GM18519 (cell line): Measurements from ENCODE around the gene HERC5.
A peak's percentile ranks its signal among the peaks of the same experiment; 100 is the strongest.
"Not testable (repeated sequence)": the region's sequence is repeated elsewhere in the genome, so short reads cannot be mapped to it uniquely, and the experiment has no call there.

Experiments
- ATAC-seq: cut with Tn5 transposase; IDR thresholded peaks from one replicate; pipeline ENCODE4 v1.9.1; 2021; ENCODE audit warnings: mild to moderate bottlenecking, moderate library complexity; ENCODE audit not compliant: unreplicated experiment, low FRiP score

HERC5 gene

GRCh38 chr4:88456670-88457306 lies at the start of gene HERC5:
Gene HERC5, plus strand, starts transcription at chr4:88457119. Its CDS starts 151 bp downstream, at chr4:88457270.
- ATAC-seq = peak; percentile 93

DNA sequence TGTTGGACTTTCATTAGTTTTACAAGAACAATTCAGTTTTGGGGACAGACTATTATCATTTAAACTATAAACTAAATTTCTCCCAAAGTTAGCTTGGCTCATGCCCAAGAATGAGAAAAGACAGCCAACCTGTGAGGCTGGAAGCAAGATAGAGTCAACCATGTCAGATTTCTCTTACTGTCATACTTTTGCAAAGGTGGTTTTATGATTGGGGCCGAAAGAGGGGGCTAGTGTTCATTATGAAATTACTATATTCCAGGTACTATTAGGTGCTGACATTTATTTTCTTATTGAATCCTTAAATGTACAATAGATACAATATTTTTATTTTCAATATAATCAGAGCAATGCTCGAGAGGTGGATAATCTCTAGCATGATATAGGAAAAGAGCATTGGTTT lies 47.7 kb upstream of the HERC5 start:
- no peak for ATAC-seq

DNA sequence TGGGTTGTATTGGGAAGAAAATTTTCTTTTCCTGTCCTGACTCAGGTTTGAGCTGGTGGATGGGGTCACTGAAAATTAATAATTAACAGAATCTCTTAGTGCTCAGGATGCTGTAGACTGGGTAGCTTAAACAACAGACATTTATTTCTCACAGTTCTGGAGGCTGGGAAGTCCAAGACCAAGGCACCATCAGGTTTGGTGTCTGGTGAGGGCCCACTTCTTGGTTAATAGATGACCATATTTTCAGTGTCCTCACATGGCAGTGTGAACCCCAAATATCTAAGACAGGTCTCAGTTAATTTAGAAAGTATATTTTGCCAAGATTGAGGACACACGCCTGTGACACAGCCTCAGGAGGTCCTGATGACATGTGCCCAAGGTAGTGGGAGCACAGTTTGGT lies 47.1 kb upstream of the HERC5 start:
- no peak for ATAC-seq

DNA sequence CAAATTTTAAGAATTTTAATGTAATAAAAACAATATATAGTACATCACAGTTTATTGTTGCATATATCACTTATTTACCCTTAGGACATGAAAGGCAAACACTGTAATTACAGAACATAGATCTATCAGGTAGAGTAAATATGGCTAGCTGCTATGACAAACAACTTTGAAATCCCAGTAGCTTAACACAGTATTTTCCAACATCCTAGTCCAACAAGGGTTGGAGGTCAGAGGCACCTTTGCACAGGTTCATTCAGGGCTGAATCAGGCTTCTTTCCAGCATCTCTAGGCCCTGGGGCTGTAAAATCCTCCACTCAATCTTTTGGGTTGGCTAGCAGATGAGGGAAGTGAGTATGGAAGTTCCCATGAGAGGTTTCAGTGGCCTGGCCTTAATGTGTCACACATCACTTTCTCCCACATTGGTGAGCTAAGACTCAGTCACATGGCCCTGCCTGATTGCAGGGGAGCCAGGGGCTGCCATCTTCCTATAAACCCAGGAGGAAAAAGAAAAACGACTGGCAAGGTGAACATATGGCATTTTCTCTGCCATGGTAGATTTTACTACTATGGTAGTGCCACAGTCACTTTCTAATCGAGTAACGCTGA lies 45.3 kb upstream of the HERC5 start:
- no peak for ATAC-seq

GRCh38 chr4:88413801-88414200 lies 43.1 kb upstream of the HERC5 start:
- no peak for ATAC-seq

DNA sequence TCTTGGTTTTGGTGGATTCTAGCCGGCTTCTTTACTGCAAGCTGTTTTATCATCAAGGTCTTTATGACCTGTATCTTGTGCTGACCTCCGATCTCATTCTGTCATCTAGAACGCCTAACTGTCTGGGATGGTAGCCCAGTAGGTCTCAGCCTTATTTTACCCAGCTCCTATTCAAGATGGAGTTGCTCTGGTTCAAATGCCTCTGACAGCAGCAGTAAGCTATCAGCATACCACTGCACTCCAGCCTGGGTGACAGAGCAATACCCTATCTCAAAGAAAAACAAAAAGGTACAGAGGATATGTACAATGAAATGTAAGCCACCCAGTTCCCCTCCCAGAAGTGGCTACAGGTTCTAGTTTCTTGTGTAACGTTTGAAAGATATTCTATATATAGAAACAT lies 42.2 kb upstream of the HERC5 start:
- ATAC-seq = no peak

DNA sequence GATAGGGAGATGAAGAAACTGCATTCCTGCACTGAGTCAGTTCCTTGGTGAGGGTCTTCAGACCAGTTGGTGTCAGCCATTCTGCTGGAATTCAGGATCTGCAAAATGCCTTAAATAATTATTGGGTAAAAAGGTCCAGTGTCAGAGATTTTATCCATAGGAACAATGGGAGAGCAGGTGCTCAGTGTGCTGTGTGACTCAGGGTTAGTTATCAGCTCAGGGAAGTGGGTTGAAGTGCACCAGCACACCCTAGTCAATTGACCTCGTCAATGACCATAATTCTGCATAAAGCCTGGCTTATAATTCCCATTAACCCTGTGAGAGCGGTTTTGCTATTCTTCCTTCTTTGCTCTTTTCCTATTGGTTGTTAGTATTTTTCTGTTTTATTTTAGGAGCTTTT lies 40.9 kb upstream of the HERC5 start:
- ATAC-seq = no peak

DNA sequence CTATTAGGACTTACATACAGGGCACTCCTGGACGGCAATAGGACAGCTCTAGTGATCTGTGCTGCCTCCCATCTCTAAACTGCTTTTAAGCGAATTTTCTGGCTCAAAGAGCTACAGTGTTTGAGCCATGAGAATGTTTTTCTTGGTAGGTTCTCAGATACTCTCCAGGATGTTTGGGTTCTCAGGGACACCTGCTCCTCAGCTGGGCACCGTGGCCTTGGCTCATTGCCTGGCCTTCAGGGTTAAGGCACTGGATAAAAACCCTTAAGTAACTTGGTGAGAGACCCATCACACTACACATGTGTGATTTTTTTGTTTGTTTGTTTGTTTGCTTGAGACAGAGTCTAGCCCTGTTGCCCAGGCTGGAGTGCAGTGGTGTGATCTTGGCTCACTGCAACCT lies 38.5 kb upstream of the HERC5 start:
- no peak for ATAC-seq

DNA sequence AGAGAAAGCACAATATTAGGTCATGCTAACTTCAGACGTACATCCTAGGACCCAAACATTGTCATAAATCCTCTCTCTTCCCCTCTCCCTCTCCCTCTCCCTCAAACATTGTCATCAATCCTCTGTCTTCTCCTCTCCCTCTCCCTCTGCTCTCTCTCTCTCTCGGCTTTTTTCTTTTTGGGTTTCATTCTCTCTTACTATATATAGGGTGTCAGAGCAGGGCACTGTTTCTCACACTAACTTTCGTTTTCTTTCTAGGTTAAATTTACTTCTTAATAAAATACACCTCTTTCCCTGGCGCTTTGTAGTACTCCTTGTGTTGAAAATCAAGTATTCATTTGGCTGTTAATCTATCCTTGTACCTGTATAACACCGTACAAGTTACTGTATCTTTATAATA lies 37.0 kb upstream of the HERC5 start:
- no peak for ATAC-seq

GRCh38 chr4:88420844-88421243 lies 36.1 kb upstream of the HERC5 start:
- no peak for ATAC-seq

- no peak for ATAC-seq
Observed at GRCh38 chr4:88422403-88422802, 34.5 kb upstream of the HERC5 start.

DNA sequence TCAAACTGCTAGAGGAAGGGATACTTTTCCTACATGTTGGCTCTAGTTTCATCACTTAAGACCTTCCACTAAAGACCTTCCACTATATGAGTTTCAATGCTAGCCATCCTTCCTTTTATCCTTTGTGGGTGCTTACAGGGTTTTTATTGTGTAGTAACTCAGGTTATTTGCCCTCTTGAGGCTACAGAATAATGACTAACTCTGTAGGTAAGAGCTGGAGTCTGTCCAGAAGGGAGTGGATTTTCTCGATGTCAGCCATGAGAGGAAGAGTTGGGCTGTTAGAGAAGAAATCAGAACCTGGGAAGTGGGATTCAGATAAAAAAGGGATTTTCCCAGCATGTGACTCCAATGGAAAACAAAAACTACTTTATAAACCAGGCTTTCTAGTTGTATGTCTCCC lies 27.5 kb upstream of the HERC5 start:
- ATAC-seq = no peak

DNA sequence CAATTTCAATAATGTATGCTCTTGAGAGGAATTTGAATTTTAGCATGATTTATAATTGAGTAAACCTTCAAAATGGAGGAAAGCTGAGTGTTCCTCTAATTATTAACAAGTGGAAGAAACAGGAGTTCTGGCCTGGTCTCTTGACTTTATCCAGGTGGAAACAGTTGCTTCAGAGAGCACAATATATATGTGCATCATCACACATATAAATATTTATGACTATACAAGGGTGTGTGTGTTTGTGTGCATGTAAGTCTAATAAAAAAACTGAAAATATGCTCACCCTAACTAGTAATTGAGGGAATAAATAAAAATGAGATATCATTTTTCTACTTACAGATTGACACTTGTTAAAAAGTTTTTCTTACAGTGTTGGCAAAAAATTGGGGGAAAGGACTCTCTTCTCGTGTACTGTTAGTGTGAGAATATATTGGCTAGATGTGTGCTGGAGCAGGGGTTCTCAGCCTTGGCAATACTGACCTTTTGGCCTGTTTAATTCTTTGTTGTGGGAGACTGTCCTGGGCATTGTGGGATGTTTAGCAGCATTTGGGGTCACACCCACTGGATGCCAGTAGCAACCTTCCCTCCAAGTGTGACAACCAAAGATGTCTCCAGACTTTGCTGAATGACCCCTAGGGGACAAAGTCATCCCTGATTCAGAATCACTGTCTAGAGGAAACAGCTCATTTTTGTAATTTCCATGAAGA lies 20.8 kb upstream of the HERC5 start:
- ATAC-seq = no peak

DNA sequence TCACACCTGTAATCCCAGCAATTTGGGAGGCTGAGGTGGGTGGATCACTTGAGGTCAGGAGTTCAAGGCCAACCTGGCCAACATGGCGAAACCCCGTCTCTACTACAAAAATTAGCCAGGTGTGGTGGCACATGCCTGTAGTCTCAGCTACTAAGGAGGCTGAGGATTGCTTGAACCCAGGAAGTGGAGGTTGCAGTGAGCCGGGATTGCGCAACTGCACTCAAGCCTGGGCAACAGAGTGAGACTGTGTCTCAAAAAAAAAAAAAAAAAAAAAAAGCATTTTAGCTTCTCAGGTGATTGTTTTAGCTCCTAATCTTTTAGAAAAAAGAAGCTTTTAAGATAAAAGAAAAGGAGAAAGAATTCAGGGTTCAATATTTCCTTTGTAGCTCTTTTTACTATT lies 19.0 kb upstream of the HERC5 start:
- ATAC-seq = not testable (repeated sequence)

DNA sequence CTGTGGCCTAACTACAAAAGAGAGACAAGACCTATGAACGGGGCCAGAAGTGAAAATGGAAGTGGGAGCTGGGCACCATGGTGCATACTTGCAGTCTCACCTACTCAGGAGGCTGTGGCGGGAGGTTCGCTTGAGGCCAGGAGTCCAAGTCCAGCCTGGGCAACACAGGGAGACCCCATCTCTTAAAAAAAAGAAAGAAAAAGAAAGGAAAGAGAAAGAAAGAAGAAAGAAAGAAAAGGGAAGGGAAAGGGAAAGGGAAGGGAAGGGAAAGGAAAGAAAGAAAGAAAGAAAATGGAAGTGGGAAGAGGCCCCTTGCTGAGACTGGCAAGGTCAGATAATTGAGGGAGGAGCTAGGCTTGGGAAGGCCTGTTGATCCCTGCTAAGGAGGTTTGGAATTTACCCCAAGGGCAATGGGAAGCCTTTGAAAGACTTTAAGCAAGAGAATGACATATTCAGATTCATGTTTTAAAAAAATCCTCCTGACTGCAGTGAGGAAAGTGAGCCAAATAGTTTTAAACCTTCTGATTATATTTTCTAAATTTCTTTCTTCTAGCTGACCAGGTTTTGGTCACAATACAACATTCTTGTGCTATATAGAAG lies 17.7 kb upstream of the HERC5 start:
- ATAC-seq = no peak

DNA sequence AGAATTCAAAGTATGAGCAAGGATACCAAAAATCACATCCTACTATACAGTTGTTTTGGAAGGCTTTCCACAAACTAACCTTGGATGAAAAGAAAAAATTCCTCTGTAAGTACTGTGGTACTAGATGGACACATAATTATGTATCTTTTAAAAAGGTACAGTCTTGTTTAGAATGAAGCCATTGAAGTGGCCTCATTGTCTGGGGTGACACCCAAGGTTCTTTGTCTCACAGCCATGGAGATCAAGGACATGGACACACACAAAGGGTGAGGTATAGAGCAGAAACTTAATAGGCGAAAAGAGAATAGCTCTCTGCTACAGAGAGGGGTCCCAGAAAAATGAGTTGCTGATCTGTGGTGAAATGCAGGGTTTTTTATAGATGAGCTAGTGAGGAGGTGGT lies 16.8 kb upstream of the HERC5 start:
- ATAC-seq = no peak

- no peak for ATAC-seq
Observed at GRCh38 chr4:88441696-88442095, 15.2 kb upstream of the HERC5 start.

- ATAC-seq = no peak
Observed at GRCh38 chr4:88442689-88443191, 14.2 kb upstream of the HERC5 start.

DNA sequence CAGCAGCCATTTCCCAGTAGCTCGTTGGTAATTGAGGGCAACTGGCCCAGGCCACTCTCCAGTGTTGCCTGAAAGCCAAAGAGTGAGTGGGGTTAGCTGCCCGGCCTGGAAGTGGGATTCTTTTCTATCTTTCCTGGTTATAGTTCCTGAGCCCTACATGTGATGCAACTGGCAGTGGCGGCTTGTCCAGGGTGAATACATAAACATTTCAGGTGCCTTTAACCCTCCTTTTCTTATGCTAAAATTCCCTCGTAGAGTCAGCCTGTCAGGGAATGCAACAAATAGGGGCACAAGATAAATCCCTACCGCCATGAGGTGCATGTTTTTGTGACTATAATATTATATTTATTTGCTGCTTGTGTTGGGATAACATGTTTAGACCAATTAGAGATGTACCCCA lies 13.4 kb upstream of the HERC5 start:
- no peak for ATAC-seq

DNA sequence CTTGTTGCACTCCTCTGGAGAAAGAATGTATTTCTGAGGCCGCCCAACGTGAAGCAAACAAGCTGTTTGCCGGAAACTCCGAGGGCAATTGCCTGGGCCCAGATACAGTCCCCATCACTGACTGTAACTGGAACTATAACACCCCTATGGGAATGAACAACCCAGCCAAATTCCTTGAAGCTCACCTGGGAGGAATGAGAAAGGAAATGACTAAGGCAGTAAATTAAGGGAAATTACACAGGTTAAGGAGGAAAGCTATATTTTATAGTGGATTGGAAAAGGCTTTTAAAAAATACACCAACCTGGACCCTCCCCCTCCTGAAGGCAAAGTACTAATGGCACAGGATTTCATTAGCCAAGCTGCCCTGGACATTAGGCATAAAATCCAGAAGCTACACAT lies 11.7 kb upstream of the HERC5 start:
- ATAC-seq = no peak

- no peak for ATAC-seq
Observed at GRCh38 chr4:88446124-88446523, 10.8 kb upstream of the HERC5 start.
